Adrenal gland (tissue), 5 donors: Measurements from ENCODE around the gene RELN.

Experiments
- POLR2A ChIP-seq, 2 donors: fragments of 450-650 bp; IDR thresholded peaks; one replicate each; pipeline ENCODE4 v1.6.1; 2017; ENCODE audit warnings: antibody characterized with exemption in 2 of 2, mild to moderate bottlenecking in 2 of 2, moderate library complexity in 1 of 2
- TF ChIP-seq, protein P1 (sequence below), 6 experiments: fragments of 450-650 bp in 4 of 6; fragments of 200-600 bp in 2 of 6; sonication (generic) in 1 of 6; IDR thresholded peaks; 1 replicate in 5 of 6; 2 replicates in 1 of 6; pipeline versions ENCODE4 v1.5.1 to v1.8.0; 2016 to 2021; ENCODE audit warnings: antibody characterized with exemption in 6 of 6, mild to moderate bottlenecking in 2 of 6, moderate library complexity in 1 of 6
- donor health status: DM: no; HTN: no; CAD: no.

DNA sequence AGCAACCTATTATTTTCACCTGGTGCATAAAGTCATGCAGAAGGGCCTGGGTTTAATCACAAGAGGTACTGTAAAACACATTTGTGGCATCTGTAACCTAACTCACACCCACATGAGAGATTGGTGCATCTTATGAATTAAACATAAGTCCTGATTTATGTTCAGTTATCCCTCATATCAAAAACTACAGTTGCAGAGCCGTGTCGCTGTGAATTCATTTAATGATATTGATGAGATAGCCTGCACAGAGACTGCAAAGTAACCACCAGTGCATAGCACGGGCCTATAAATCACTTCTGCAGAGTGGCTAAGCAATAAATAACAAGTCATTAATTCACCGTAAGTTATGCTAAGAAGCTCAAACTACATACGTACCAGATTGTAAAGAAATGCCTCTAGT lies 178.2 kb downstream of the RELN start:
- TF ChIP-seq, protein P1, sequence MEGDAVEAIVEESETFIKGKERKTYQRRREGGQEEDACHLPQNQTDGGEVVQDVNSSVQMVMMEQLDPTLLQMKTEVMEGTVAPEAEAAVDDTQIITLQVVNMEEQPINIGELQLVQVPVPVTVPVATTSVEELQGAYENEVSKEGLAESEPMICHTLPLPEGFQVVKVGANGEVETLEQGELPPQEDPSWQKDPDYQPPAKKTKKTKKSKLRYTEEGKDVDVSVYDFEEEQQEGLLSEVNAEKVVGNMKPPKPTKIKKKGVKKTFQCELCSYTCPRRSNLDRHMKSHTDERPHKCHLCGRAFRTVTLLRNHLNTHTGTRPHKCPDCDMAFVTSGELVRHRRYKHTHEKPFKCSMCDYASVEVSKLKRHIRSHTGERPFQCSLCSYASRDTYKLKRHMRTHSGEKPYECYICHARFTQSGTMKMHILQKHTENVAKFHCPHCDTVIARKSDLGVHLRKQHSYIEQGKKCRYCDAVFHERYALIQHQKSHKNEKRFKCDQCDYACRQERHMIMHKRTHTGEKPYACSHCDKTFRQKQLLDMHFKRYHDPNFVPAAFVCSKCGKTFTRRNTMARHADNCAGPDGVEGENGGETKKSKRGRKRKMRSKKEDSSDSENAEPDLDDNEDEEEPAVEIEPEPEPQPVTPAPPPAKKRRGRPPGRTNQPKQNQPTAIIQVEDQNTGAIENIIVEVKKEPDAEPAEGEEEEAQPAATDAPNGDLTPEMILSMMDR (IDR thresholded peaks at IDR 0.05) = no peak
- TF ChIP-seq POLR2A (IDR thresholded peaks at IDR 0.05) = no peak
